ENCODE data around the gene SLC27A5.

Gene SLC27A5

GRCh38 chr19:58482372-58482771 is 29.4 kb downstream of the SLC27A5 start:
- Histone ChIP-seq H3K27ac (ENCODE audit: low read depth, low read length) (no peak overlapping the region), H3K27me3 (ENCODE audit: control insufficient read depth, insufficient read depth, low read length) (no peaks in the 10 kb centered on the region), H3K4me1 (ENCODE audit: control insufficient read depth, insufficient read depth, low read length) (no peaks in the 10 kb centered on the region), H3K9me3 (ENCODE audit: control insufficient read depth, insufficient read depth, low read length) (no peaks in the 10 kb centered on the region), H3K36me3 (ENCODE audit: control insufficient read depth, insufficient read depth, low read length) (no peaks in the 10 kb centered on the region), H3K4me3 (ENCODE audit: low read depth, low read length) (no peak overlapping the region), H3K9ac (ENCODE audit: low read depth, low read length) (no peak overlapping the region)

DNA sequence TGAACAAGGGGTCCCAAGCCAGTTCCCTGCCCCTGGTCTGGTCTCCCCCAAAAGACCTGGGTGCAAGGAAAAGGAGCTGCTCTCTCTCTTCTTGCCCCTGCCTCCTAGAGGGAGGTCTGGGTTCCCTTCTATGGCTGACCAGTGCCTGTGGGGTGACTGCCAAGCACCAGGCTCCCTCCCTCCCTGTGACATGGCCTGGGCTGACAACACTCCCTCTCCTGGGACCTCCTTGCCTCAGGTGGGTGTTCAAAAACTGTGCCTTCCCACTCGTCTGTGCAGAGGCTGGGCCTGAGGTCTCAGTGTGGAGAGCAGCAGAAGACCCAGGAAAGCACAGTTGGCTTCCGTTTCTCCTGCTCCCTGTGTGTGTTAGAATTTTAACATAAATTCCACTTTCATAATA is 31.0 kb downstream of the SLC27A5 start:
- no peaks in the 10 kb centered on the region for H3K36me3 ChIP-seq (ENCODE audit: control insufficient read depth, insufficient read depth, low read length)
- H3K9ac ChIP-seq (ENCODE audit: low read depth, low read length): no peak overlapping the region
- no peak overlapping the region for H3K4me3 ChIP-seq (ENCODE audit: low read depth, low read length)
- H3K4me1 ChIP-seq (ENCODE audit: control insufficient read depth, insufficient read depth, low read length): peaks cover 4% of the 10 kb centered on the region; the same call in 1 of the 2 replicates
- H3K9me3 ChIP-seq (ENCODE audit: control insufficient read depth, insufficient read depth, low read length): no peaks in the 10 kb centered on the region
- H3K27me3 ChIP-seq (ENCODE audit: control insufficient read depth, insufficient read depth, low read length): no peaks in the 10 kb centered on the region
- no peak overlapping the region for H3K27ac ChIP-seq (ENCODE audit: low read depth, low read length)

DNA sequence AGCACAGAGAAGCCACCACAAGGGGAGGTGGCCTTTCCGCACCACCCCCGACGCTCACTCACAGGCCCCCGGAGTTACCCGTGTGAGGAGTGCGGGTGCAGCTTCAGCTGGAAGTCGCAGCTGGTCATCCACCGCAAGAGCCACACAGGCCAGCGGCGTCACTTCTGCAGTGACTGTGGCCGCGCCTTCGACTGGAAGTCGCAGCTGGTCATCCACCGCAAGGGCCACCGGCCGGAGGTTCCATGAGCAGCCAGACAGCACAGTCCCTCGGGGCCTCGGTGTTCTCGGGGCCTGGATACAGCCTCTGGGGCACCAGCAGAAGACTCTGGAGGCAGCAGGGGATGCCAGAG is 31.3 kb downstream of the SLC27A5 start:
- no peaks in the 10 kb centered on the region for H3K36me3 ChIP-seq (ENCODE audit: control insufficient read depth, insufficient read depth, low read length)
- no peak overlapping the region for H3K4me3 ChIP-seq (ENCODE audit: low read depth, low read length)
- H3K9me3 ChIP-seq (ENCODE audit: control insufficient read depth, insufficient read depth, low read length): no peaks in the 10 kb centered on the region
- H3K4me1 ChIP-seq (ENCODE audit: control insufficient read depth, insufficient read depth, low read length): peaks cover 4% of the 10 kb centered on the region; the same call in 1 of the 2 replicates
- no peak overlapping the region for H3K27ac ChIP-seq (ENCODE audit: low read depth, low read length)
- no peaks in the 10 kb centered on the region for H3K27me3 ChIP-seq (ENCODE audit: control insufficient read depth, insufficient read depth, low read length)
- no peak overlapping the region for H3K9ac ChIP-seq (ENCODE audit: low read depth, low read length)

GRCh38 chr19:58479736-58480480 is 31.9 kb downstream of the SLC27A5 start:
- H3K9me3 ChIP-seq (ENCODE audit: control insufficient read depth, insufficient read depth, low read length): no peaks in the 10 kb centered on the region
- no peak overlapping the region for H3K4me3 ChIP-seq (ENCODE audit: low read depth, low read length)
- H3K4me1 ChIP-seq (ENCODE audit: control insufficient read depth, insufficient read depth, low read length): peaks cover 4% of the 10 kb centered on the region; the same call in 1 of the 2 replicates
- no peaks in the 10 kb centered on the region for H3K27me3 ChIP-seq (ENCODE audit: control insufficient read depth, insufficient read depth, low read length)
- H3K36me3 ChIP-seq (ENCODE audit: control insufficient read depth, insufficient read depth, low read length): no peaks in the 10 kb centered on the region
- H3K9ac ChIP-seq (ENCODE audit: low read depth, low read length): no peak overlapping the region
- no peak overlapping the region for H3K27ac ChIP-seq (ENCODE audit: low read depth, low read length)

GRCh38 chr19:58479303-58479702 is 32.5 kb downstream of the SLC27A5 start:
- Histone ChIP-seq H3K4me3 (ENCODE audit: low read depth, low read length) (no peak overlapping the region), H3K9me3 (ENCODE audit: control insufficient read depth, insufficient read depth, low read length) (no peaks in the 10 kb centered on the region), H3K4me1 (ENCODE audit: control insufficient read depth, insufficient read depth, low read length) (peaks cover 4% of the 10 kb centered on the region; the same call in 1 of the 2 replicates), H3K9ac (ENCODE audit: low read depth, low read length) (no peak overlapping the region), H3K27me3 (ENCODE audit: control insufficient read depth, insufficient read depth, low read length) (no peaks in the 10 kb centered on the region), H3K36me3 (ENCODE audit: control insufficient read depth, insufficient read depth, low read length) (no peaks in the 10 kb centered on the region), H3K27ac (ENCODE audit: low read depth, low read length) (no peak overlapping the region)

DNA sequence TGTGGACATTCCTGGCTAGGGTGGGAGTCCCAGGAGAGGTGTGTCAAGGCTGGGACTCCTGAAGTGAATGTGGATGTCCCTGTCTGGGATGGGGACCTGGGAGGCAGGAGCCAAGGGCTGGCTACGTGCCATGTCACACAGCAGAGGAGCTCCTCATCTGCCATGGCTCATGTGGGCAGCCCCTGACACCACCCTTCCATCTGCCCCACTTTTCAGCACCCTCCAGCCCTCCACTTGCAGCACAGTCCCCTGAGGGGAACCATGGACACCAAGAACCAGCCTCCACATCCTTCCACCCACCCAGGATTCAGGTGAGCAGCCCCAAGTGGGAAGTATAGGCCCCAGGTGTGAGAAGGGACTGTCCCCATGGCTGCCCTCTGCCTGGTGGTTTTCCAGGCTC is 33.9 kb downstream of the SLC27A5 start:
- no peak overlapping the region for H3K4me3 ChIP-seq (ENCODE audit: low read depth, low read length)
- no peak overlapping the region for H3K27ac ChIP-seq (ENCODE audit: low read depth, low read length)
- H3K27me3 ChIP-seq (ENCODE audit: control insufficient read depth, insufficient read depth, low read length): no peaks in the 10 kb centered on the region
- peaks cover 4% of the 10 kb centered on the region; the same call in 1 of the 2 replicates for H3K36me3 ChIP-seq (ENCODE audit: control insufficient read depth, insufficient read depth, low read length)
- peaks cover 4% of the 10 kb centered on the region; the same call in 1 of the 2 replicates for H3K4me1 ChIP-seq (ENCODE audit: control insufficient read depth, insufficient read depth, low read length)
- H3K9ac ChIP-seq (ENCODE audit: low read depth, low read length): no peak overlapping the region
- H3K9me3 ChIP-seq (ENCODE audit: control insufficient read depth, insufficient read depth, low read length): no peaks in the 10 kb centered on the region

- H3K27me3 ChIP-seq (ENCODE audit: control insufficient read depth, insufficient read depth, low read length): no peaks in the 10 kb centered on the region
- H3K36me3 ChIP-seq (ENCODE audit: control insufficient read depth, insufficient read depth, low read length): peaks cover 12% of the 10 kb centered on the region; the same call in 1 of the 2 replicates
- no peak overlapping the region; the same call in 1 of the 2 replicates for H3K4me3 ChIP-seq (ENCODE audit: low read depth, low read length)
- peaks cover 4% of the 10 kb centered on the region; the same call in 1 of the 2 replicates for H3K4me1 ChIP-seq (ENCODE audit: control insufficient read depth, insufficient read depth, low read length)
- H3K27ac ChIP-seq (ENCODE audit: low read depth, low read length): no peak overlapping the region
- no peak overlapping the region for H3K9ac ChIP-seq (ENCODE audit: low read depth, low read length)
- no peaks in the 10 kb centered on the region for H3K9me3 ChIP-seq (ENCODE audit: control insufficient read depth, insufficient read depth, low read length)
These were observed 34.7 kb downstream of the SLC27A5 start for GRCh38 chr19:58477130-58477529.

GRCh38 chr19:58476498-58477015 is 35.2 kb downstream of the SLC27A5 start:
- Histone ChIP-seq H3K4me1 (ENCODE audit: control insufficient read depth, insufficient read depth, low read length) (peaks cover 4% of the 10 kb centered on the region; the same call in 1 of the 2 replicates), H3K27ac (ENCODE audit: low read depth, low read length) (peak overlapping the region; percentile 95), H3K9ac (ENCODE audit: low read depth, low read length) (peak overlapping the region; percentile 70), H3K4me3 (ENCODE audit: low read depth, low read length) (peak overlapping the region; percentile 86), H3K9me3 (ENCODE audit: control insufficient read depth, insufficient read depth, low read length) (no peaks in the 10 kb centered on the region), H3K27me3 (ENCODE audit: control insufficient read depth, insufficient read depth, low read length) (no peaks in the 10 kb centered on the region), H3K36me3 (ENCODE audit: control insufficient read depth, insufficient read depth, low read length) (peaks cover 18% of the 10 kb centered on the region; the same call in 1 of the 2 replicates)

- Histone ChIP-seq H3K4me1 (ENCODE audit: control insufficient read depth, insufficient read depth, low read length) (peaks cover 4% of the 10 kb centered on the region; the same call in 1 of the 2 replicates), H3K4me3 (ENCODE audit: low read depth, low read length) (peak within 1 kb of the TSS; percentile 86), H3K9me3 (ENCODE audit: control insufficient read depth, insufficient read depth, low read length) (no peaks in the 10 kb centered on the region), H3K27me3 (ENCODE audit: control insufficient read depth, insufficient read depth, low read length) (no peaks in the 10 kb centered on the region), H3K27ac (ENCODE audit: low read depth, low read length) (peak within 1 kb of the TSS; percentile 95), H3K36me3 (ENCODE audit: control insufficient read depth, insufficient read depth, low read length) (peaks cover 19% of the 10 kb centered on the region; the same call in 1 of the 2 replicates), H3K9ac (ENCODE audit: low read depth, low read length) (peak within 1 kb of the TSS; percentile 70)
These were observed 35.9 kb downstream of the SLC27A5 start, which contains the start of gene ZNF446 for GRCh38 chr19:58475714-58476497. ZNF446 (plus strand) TSS chr19:58476352; CDS start chr19:58477219, 867 bp downstream.

- no peak overlapping the region for H3K9ac ChIP-seq (ENCODE audit: low read depth, low read length)
- no peaks in the 10 kb centered on the region for H3K9me3 ChIP-seq (ENCODE audit: control insufficient read depth, insufficient read depth, low read length)
- H3K4me3 ChIP-seq (ENCODE audit: low read depth, low read length): peak overlapping the region; percentile 86
- peaks cover 19% of the 10 kb centered on the region; the same call in 1 of the 2 replicates for H3K36me3 ChIP-seq (ENCODE audit: control insufficient read depth, insufficient read depth, low read length)
- H3K27ac ChIP-seq (ENCODE audit: low read depth, low read length): peak overlapping the region; percentile 95
- H3K4me1 ChIP-seq (ENCODE audit: control insufficient read depth, insufficient read depth, low read length): peaks cover 4% of the 10 kb centered on the region; the same call in 1 of the 2 replicates
- no peaks in the 10 kb centered on the region for H3K27me3 ChIP-seq (ENCODE audit: control insufficient read depth, insufficient read depth, low read length)
These were observed 36.6 kb downstream of the SLC27A5 start for GRCh38 chr19:58474997-58475713.
